Left lung (tissue), 10 donors: ENCODE data around the gene CHPF. TPM values are rescaled to one million over a fixed set of nuclear protein-coding genes. Genes with fewer than 3 reads are reported as not detected.

ENCODE experiments used
- ATAC-seq: fragments of 200-7000 bp; cut with Tn5 transposase; one replicate; pipeline ENCODE4 v1.9.1; 2020; ENCODE audit warnings: moderate library complexity
- DNase-seq, 4 donors: peaks; one replicate each; pipeline ENCODE4 v3.0.0-alpha.2; 2013 to 2020
- H3K27ac ChIP-seq, 2 donors: fragments of 200-600 bp; sonication (generic) in 1 of 2; one replicate each; pipeline versions ENCODE4 v1.5.0 to v1.8.0; 2020 to 2021
- H3K27me3 ChIP-seq, 2 donors: fragments of 200-600 bp; sonication (generic) in 1 of 2; one replicate each; pipeline versions ENCODE4 v1.5.0 to v1.8.0; 2020 to 2021
- H3K36me3 ChIP-seq, 2 donors: fragments of 200-600 bp; sonication (generic) in 1 of 2; one replicate each; pipeline versions ENCODE4 v1.5.0 to v1.8.0; 2020 to 2021
- H3K4me1 ChIP-seq, 2 donors: fragments of 200-600 bp; one replicate each; pipeline ENCODE4 v1.8.0; 2021
- H3K4me3 ChIP-seq, 2 donors: fragments of 200-600 bp; sonication (generic) in 1 of 2; one replicate each; pipeline versions ENCODE4 v1.5.0 to v1.8.0; 2020 to 2021; ENCODE audit warnings: mild to moderate bottlenecking in 1 of 2
- H3K9me3 ChIP-seq, 2 donors: fragments of 200-600 bp; sonication (generic) in 1 of 2; one replicate each; pipeline versions ENCODE4 v1.5.0 to v1.8.0; 2020 to 2021
- CTCF ChIP-seq, 2 donors: fragments of 200-600 bp; sonication (generic) in 1 of 2; IDR thresholded peaks; one replicate each; pipeline versions ENCODE4 v1.5.0 to v1.8.0; 2021; ENCODE audit warnings: antibody characterized with exemption in 2 of 2
- intact Hi-C, 2 donors: fragments of 100-400 bp; cut with DNase I; formaldehyde crosslinking; loops; one replicate each; pipeline versions ENCODE4 v1.11.2 to v1.14.2; 2022
- polyA plus RNA-seq, 6 donors: library from polyadenylated mRNA; unstranded; fragments of 120-200 nt; gene quantifications; one replicate each; pipeline ENCODE4 v1.2.1, GENCODE V29; 2013; ENCODE audit not compliant: insufficient read length in 6 of 6
- total RNA-seq, 2 donors: library from RNA; stranded (reverse); fragmentation: NEBNext Ultra II Directional; extraction: Animal tissue kit (Norgen Biotek cat#: 25700); gene quantifications; one replicate each; pipeline ENCODE4 v1.2.1, GENCODE V29; 2021
- donor health status: DM: no; HTN: yes; CAD: no.
- donor health status: DM: no; HTN: no; CAD: no.

CHPF gene
- total and polyA plus RNA-seq, 8 donors = 18.8 to 114 (median 28.0) TPM

GRCh38 chr2:219537657-219538488 is 5.7 kb downstream of the CHPF start:
- DNase-seq (no peak), ATAC-seq (no peak)
- Histone ChIP-seq H3K9me3 (no peaks in the 10 kb centered on the region), H3K27me3 (peaks cover 0 to 71% of the 10 kb centered on the region in 2 donors), H3K36me3 (peaks cover 0 to 31% of the 10 kb centered on the region in 2 donors), H3K4me3 (no peak overlapping the region), H3K4me1 (peaks cover 6 to 17% of the 10 kb centered on the region in 2 donors), H3K27ac (no peak overlapping the region)
- no peak for TF ChIP-seq CTCF (IDR thresholded peaks at IDR 0.05)
- intact Hi-C loops = no loop called here

GRCh38 chr2:219536967-219537366 is 6.6 kb downstream of the CHPF start:
- H3K4me1 ChIP-seq = peaks cover 0 to 8% of the 10 kb centered on the region in 2 donors
- no peaks in the 10 kb centered on the region for H3K9me3 ChIP-seq
- no peak for TF ChIP-seq CTCF (IDR thresholded peaks at IDR 0.05)
- peaks cover 0 to 71% of the 10 kb centered on the region in 2 donors for H3K27me3 ChIP-seq
- H3K4me3 ChIP-seq = no peak overlapping the region
- intact Hi-C loops = no loop called here
- DNase-seq (no peak), ATAC-seq (no peak)
- no peak overlapping the region for H3K27ac ChIP-seq
- peaks cover 0 to 31% of the 10 kb centered on the region in 2 donors for H3K36me3 ChIP-seq

- H3K27ac ChIP-seq = no peak overlapping the region
- no peak overlapping the region for H3K4me3 ChIP-seq
- intact Hi-C loops = no loop called here
- DNase-seq (no peak), ATAC-seq (no peak)
- no peak for TF ChIP-seq CTCF (IDR thresholded peaks at IDR 0.05)
- H3K9me3 ChIP-seq = no peaks in the 10 kb centered on the region
- H3K36me3 ChIP-seq = peaks cover 0 to 31% of the 10 kb centered on the region in 2 donors
- peaks cover 0 to 71% of the 10 kb centered on the region in 2 donors for H3K27me3 ChIP-seq
- peaks cover 0 to 3% of the 10 kb centered on the region in 2 donors for H3K4me1 ChIP-seq
Observed at GRCh38 chr2:219536425-219536824, 7.2 kb downstream of the CHPF start.

GRCh38 chr2:219533930-219534661 is 9.5 kb downstream of the CHPF start:
- Histone ChIP-seq H3K27me3 (peaks cover 8 to 71% of the 10 kb centered on the region in 2 donors), H3K9me3 (no peaks in the 10 kb centered on the region), H3K27ac (no peak overlapping the region), H3K36me3 (peaks cover 0 to 8% of the 10 kb centered on the region in 2 donors), H3K4me3 (no peak overlapping the region), H3K4me1 (peaks cover 0 to 3% of the 10 kb centered on the region in 2 donors)
- intact Hi-C loops = no loop called here
- TF ChIP-seq CTCF (IDR thresholded peaks at IDR 0.05) = no peak
- no peak for DNase-seq
- ATAC-seq = no peak

GRCh38 chr2:219532378-219532649 is 11.3 kb downstream of the CHPF start:
- no peak for ATAC-seq
- intact Hi-C loops = no loop called here
- peaks cover 0 to 3% of the 10 kb centered on the region in 2 donors for H3K4me1 ChIP-seq
- no peaks in the 10 kb centered on the region for H3K36me3 ChIP-seq
- TF ChIP-seq CTCF (IDR thresholded peaks at IDR 0.05) = no peak
- no peaks in the 10 kb centered on the region for H3K9me3 ChIP-seq
- DNase-seq = no peak
- peaks cover 15 to 72% of the 10 kb centered on the region in 2 donors for H3K27me3 ChIP-seq
- no peak overlapping the region for H3K4me3 ChIP-seq
- no peak overlapping the region for H3K27ac ChIP-seq
